ENCODE results near the gene MSI2.

The MSI2 gene

DNA sequence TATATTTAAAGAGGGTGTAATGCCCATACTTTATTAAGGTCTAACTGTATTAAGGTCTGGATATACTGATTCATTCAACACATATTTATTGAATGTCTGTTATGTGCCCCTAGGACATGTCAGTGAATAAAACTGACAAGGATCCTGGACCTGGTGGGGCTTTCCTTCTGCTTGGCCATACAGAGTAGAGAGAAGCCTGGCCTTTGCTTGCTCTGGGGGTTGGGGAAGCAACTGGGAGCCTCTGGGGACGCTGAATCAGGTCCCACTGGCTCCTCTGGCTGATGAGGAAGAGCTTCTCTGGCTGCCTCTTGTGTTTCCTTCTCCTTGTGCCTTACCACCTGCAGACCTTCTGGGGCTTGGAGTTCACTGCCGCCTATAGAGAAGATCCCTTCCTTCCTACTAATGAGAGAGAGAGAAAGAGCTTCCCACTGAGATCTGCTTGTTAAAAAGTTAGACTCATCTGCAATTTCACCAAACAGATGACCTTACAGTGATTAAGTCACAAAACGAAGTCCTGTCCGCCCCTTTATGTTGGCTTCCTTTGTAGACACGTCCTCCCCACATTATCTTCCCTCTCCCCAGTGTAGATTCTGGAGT is 49.7 kb downstream of the MSI2 start:
- Mint-ChIP-seq H3K4me1 (peaks cover 52% of the 10 kb centered on the region), H3K27ac (ENCODE audit: low read depth) (no peak overlapping the region), H3K9me3 (no peaks in the 10 kb centered on the region), H3K27me3 (no peaks in the 10 kb centered on the region), H3K36me3 (ENCODE audit: insufficient read depth) (peaks cover 17% of the 10 kb centered on the region), H3K4me3 (no peak overlapping the region)
- ATAC-seq (replicated peaks; ENCODE audit: extremely low read depth, poor library complexity, severe bottlenecking), result no peak
- DNase-seq (ENCODE audit: low spot score in 2 of 2), result no peak

GRCh38 chr17:57308543-57309186 is 52.3 kb downstream of the MSI2 start:
- H3K27ac Mint-ChIP-seq (ENCODE audit: low read depth), result no peak overlapping the region
- DNase-seq (ENCODE audit: low spot score in 2 of 2) (no peak), ATAC-seq (replicated peaks; ENCODE audit: extremely low read depth, poor library complexity, severe bottlenecking) (no peak)
- H3K4me1 Mint-ChIP-seq, result peaks cover 43% of the 10 kb centered on the region
- H3K4me3 Mint-ChIP-seq, result no peak overlapping the region
- H3K27me3 Mint-ChIP-seq, result no peaks in the 10 kb centered on the region
- H3K9me3 Mint-ChIP-seq, result no peaks in the 10 kb centered on the region
- peaks cover 11% of the 10 kb centered on the region for H3K36me3 Mint-ChIP-seq (ENCODE audit: insufficient read depth)

- Mint-ChIP-seq H3K36me3 (ENCODE audit: insufficient read depth) (peaks cover 8% of the 10 kb centered on the region), H3K9me3 (no peaks in the 10 kb centered on the region), H3K27ac (ENCODE audit: low read depth) (peak overlapping the region; percentile 26), H3K4me1 (peaks cover 46% of the 10 kb centered on the region), H3K4me3 (no peak overlapping the region), H3K27me3 (no peaks in the 10 kb centered on the region)
- ATAC-seq (replicated peaks; ENCODE audit: extremely low read depth, poor library complexity, severe bottlenecking), result no peak
- no peak for DNase-seq (ENCODE audit: low spot score in 2 of 2)
Measured at GRCh38 chr17:57309479-57309878, 53.2 kb downstream of the MSI2 start.

DNA sequence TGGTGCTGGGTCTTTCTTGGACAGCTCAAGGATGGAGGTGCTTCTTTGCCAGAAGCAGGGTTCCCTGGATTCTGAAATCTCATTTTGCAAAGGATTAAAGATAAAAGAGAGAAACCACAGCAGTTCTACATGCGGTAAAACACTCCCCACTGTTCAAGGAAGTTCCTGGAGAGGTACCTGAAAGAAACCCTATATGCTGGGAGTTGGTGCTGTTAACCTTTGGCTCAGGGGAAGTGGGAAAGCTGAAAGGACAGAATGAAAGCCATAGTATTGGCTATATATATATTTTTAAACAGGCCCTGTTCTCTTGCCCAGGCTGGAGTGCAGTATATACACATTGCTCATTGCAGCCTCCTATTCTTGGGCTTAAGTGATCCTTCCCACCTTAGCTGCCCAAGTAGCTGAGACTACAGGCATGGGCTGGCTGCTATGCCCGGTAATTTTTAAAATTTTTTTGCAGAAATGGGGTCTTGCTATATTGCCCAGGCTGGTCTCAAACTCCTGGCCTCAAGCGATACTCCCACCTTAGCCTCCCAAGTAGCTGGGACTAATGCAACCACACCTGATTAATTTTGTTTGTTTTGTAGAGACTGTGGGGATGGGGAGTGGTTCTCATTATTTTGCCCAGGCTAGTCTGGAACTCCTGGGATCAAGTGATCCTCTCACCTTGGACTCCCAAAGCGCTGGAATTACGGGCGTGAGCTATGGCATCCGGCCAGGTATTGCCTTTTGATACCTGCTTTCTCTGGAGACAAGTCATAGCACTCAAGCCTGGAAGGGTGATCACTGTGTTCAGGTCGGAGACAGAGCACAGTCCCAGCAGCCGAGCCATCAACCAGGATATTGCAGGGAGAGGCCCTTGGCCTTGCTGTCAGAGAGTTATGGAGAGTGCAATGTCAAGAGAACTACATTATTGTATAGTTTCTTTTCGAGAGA is 55.2 kb downstream of the MSI2 start:
- no peak overlapping the region for H3K4me3 Mint-ChIP-seq
- peaks cover 41% of the 10 kb centered on the region for H3K4me1 Mint-ChIP-seq
- DNase-seq (ENCODE audit: low spot score in 2 of 2) (no peak), ATAC-seq (replicated peaks; ENCODE audit: extremely low read depth, poor library complexity, severe bottlenecking) (no peak)
- peaks cover 10% of the 10 kb centered on the region for H3K36me3 Mint-ChIP-seq (ENCODE audit: insufficient read depth)
- H3K9me3 Mint-ChIP-seq, result no peaks in the 10 kb centered on the region
- H3K27me3 Mint-ChIP-seq, result no peaks in the 10 kb centered on the region
- H3K27ac Mint-ChIP-seq (ENCODE audit: low read depth), result no peak overlapping the region

- peaks cover 8% of the 10 kb centered on the region for H3K36me3 Mint-ChIP-seq (ENCODE audit: insufficient read depth)
- no peaks in the 10 kb centered on the region for H3K9me3 Mint-ChIP-seq
- H3K27me3 Mint-ChIP-seq, result no peaks in the 10 kb centered on the region
- no peak overlapping the region for H3K27ac Mint-ChIP-seq (ENCODE audit: low read depth)
- no peak for DNase-seq (ENCODE audit: low spot score in 2 of 2)
- no peak overlapping the region for H3K4me3 Mint-ChIP-seq
- H3K4me1 Mint-ChIP-seq, result peaks cover 41% of the 10 kb centered on the region
- ATAC-seq (replicated peaks; ENCODE audit: extremely low read depth, poor library complexity, severe bottlenecking), result no peak
Measured at GRCh38 chr17:57312242-57312641, 55.9 kb downstream of the MSI2 start.

DNA sequence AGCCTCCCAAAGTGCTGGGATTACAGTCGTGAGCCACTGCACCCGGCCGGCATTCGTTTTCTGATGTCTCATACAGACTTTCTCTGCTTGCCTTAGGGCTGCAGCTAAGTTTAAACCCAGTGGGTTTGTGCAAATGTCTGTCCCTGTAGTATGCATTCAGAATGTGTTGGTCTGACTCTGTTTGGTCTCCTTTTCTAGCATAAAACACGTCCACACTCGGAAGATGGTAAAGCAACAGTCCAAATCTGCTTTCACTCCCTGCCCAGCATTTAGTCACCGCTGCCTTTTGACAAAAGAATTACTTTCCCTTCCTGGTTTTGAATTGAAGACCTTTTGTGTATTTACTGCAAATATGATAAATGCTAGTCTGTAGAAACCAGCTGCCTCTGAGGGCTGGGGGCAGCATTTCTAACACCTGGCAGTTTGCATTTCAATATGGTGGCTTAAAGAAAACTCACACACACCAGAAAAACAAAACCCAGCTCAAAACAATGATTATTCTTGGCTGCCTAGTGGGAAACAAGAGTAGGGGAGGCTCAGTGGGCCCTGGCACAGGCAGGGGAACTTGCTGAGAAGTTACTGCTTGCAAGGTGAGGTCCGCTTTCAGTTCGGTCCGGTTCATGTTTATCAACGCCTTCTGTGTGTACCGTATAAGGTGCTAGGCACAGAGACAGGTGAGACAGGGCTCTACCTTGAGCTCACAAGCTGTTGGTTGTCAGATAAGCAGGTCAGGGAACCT is 56.9 kb downstream of the MSI2 start:
- H3K4me3 Mint-ChIP-seq, result no peak overlapping the region
- H3K27ac Mint-ChIP-seq (ENCODE audit: low read depth), result no peak overlapping the region
- peaks cover 10% of the 10 kb centered on the region for H3K36me3 Mint-ChIP-seq (ENCODE audit: insufficient read depth)
- no peak for DNase-seq (ENCODE audit: low spot score in 2 of 2)
- H3K4me1 Mint-ChIP-seq, result peaks cover 36% of the 10 kb centered on the region
- no peaks in the 10 kb centered on the region for H3K27me3 Mint-ChIP-seq
- ATAC-seq (replicated peaks; ENCODE audit: extremely low read depth, poor library complexity, severe bottlenecking), result no peak
- H3K9me3 Mint-ChIP-seq, result no peaks in the 10 kb centered on the region

- H3K36me3 Mint-ChIP-seq (ENCODE audit: insufficient read depth), result peaks cover 4% of the 10 kb centered on the region
- H3K27me3 Mint-ChIP-seq, result no peaks in the 10 kb centered on the region
- no peak overlapping the region for H3K4me3 Mint-ChIP-seq
- ATAC-seq (replicated peaks; ENCODE audit: extremely low read depth, poor library complexity, severe bottlenecking), result no peak
- no peak for DNase-seq (ENCODE audit: low spot score in 2 of 2)
- H3K4me1 Mint-ChIP-seq, result peaks cover 36% of the 10 kb centered on the region
- H3K27ac Mint-ChIP-seq (ENCODE audit: low read depth), result no peak overlapping the region
- no peaks in the 10 kb centered on the region for H3K9me3 Mint-ChIP-seq
Measured at GRCh38 chr17:57315061-57316015, 59.0 kb downstream of the MSI2 start.

GRCh38 chr17:57316361-57316760 is 60.0 kb downstream of the MSI2 start:
- ATAC-seq (replicated peaks; ENCODE audit: extremely low read depth, poor library complexity, severe bottlenecking) (no peak), DNase-seq (ENCODE audit: low spot score in 2 of 2) (no peak)
- Mint-ChIP-seq H3K27me3 (no peaks in the 10 kb centered on the region), H3K4me3 (no peak overlapping the region), H3K4me1 (peaks cover 37% of the 10 kb centered on the region), H3K27ac (ENCODE audit: low read depth) (no peak overlapping the region), H3K9me3 (no peaks in the 10 kb centered on the region), H3K36me3 (ENCODE audit: insufficient read depth) (peaks cover 4% of the 10 kb centered on the region)

DNA sequence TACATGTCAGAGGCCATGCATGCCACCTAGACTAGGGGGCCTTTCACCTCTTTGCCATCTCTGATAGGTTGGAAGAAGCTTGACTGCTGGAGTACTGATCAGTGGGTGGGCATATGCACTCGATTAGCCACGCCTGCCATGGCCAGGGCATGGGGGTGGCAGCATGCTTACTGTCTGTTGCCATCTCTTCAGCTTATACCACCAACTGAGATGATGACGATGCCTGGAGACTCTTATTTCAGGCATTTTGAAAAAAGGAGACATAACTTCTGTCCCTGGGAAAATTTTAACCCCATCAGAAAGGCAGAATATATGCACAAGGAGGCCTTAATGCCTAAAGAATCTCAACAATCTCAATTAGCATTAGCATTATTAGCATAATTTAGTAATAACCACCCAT is 60.8 kb downstream of the MSI2 start:
- Mint-ChIP-seq H3K9me3 (no peaks in the 10 kb centered on the region), H3K4me3 (no peak overlapping the region), H3K27me3 (no peaks in the 10 kb centered on the region), H3K4me1 (peaks cover 38% of the 10 kb centered on the region), H3K27ac (ENCODE audit: low read depth) (no peak overlapping the region), H3K36me3 (ENCODE audit: insufficient read depth) (peaks cover 4% of the 10 kb centered on the region)
- DNase-seq (ENCODE audit: low spot score in 2 of 2) (no peak), ATAC-seq (replicated peaks; ENCODE audit: extremely low read depth, poor library complexity, severe bottlenecking) (no peak)

GRCh38 chr17:57318913-57319312 is 62.6 kb downstream of the MSI2 start:
- Mint-ChIP-seq H3K4me1 (peaks cover 42% of the 10 kb centered on the region), H3K4me3 (no peak overlapping the region), H3K9me3 (no peaks in the 10 kb centered on the region), H3K27ac (ENCODE audit: low read depth) (no peak overlapping the region), H3K27me3 (no peaks in the 10 kb centered on the region), H3K36me3 (ENCODE audit: insufficient read depth) (peaks cover 6% of the 10 kb centered on the region)
- ATAC-seq (replicated peaks; ENCODE audit: extremely low read depth, poor library complexity, severe bottlenecking) (no peak), DNase-seq (ENCODE audit: low spot score in 2 of 2) (no peak)

DNA sequence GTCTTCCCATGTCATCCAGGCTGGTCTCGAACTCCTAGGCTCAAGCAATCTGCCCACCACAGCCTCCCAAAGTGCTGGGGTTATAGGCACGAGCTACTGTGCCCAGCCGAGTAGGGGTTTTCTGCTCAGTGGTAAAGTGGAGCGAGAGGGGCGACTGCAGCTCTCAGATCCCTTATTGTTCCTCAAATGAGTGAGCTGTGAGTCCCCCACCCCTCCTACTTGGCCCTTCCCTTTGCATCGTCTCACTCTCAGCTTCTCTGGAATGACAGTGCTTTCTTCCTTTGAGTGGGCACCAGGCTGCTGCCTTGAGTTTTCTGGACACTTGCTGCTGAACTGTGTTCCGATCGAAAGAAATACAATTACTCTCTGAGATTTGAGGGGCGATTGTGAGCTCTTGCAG is 63.5 kb downstream of the MSI2 start:
- H3K4me1 Mint-ChIP-seq, result peaks cover 42% of the 10 kb centered on the region
- no peaks in the 10 kb centered on the region for H3K9me3 Mint-ChIP-seq
- ATAC-seq (replicated peaks; ENCODE audit: extremely low read depth, poor library complexity, severe bottlenecking), result no peak
- no peak for DNase-seq (ENCODE audit: low spot score in 2 of 2)
- H3K27ac Mint-ChIP-seq (ENCODE audit: low read depth), result no peak overlapping the region
- no peaks in the 10 kb centered on the region for H3K27me3 Mint-ChIP-seq
- peaks cover 7% of the 10 kb centered on the region for H3K36me3 Mint-ChIP-seq (ENCODE audit: insufficient read depth)
- H3K4me3 Mint-ChIP-seq, result no peak overlapping the region

All from central memory CD8-positive, alpha-beta T cell (primary cell).